Mesothelial cell of epicardium (in vitro differentiated cells): ENCODE measurements around the gene PRR16. TPM values are rescaled to one million over a fixed set of nuclear protein-coding genes. Genes with fewer than 3 reads are reported as not detected.

Experiments
- DNase-seq, 2 experiments: peaks; one replicate each; pipeline ENCODE4 v3.0.0; 2021; ENCODE audit warnings: low spot score in 2 of 2; ENCODE audit not compliant: unreplicated experiment in 2 of 2
- H3K27ac Mint-ChIP-seq: 2 replicates; pipeline ENCODE4 v1.8.0; 2021; ENCODE audit warnings: mixed read lengths
- H3K27me3 Mint-ChIP-seq: 2 replicates; pipeline ENCODE4 v1.8.0; 2021; ENCODE audit warnings: low read depth, mixed read lengths
- H3K36me3 Mint-ChIP-seq: 2 replicates; pipeline ENCODE4 v1.8.0; 2021; ENCODE audit warnings: mixed read lengths
- H3K4me1 Mint-ChIP-seq: 2 replicates; pipeline ENCODE4 v1.8.0; 2021; ENCODE audit warnings: mixed read lengths
- H3K4me3 Mint-ChIP-seq: 2 replicates; pipeline ENCODE4 v1.8.0; 2021; ENCODE audit warnings: mild to moderate bottlenecking, moderate library complexity, mixed read lengths
- H3K9me3 Mint-ChIP-seq: 2 replicates; pipeline ENCODE4 v1.8.0; 2021; ENCODE audit warnings: mixed read lengths
- total RNA-seq: library from RNA; stranded (reverse); gene quantifications from 3 replicates; pipeline ENCODE4 v1.2.1, GENCODE V29; 2021
- TF ChIP-seq, protein P1 (sequence below): fragments of 200-600 bp; sonication (generic); IDR thresholded peaks from one replicate; pipeline ENCODE4 v1.5.0; 2021; ENCODE audit warnings: antibody characterized with exemption; ENCODE audit not compliant: unreplicated experiment

Gene PRR16
- total RNA-seq, 1 donor from 2014 or later: 2.1 TPM

DNA sequence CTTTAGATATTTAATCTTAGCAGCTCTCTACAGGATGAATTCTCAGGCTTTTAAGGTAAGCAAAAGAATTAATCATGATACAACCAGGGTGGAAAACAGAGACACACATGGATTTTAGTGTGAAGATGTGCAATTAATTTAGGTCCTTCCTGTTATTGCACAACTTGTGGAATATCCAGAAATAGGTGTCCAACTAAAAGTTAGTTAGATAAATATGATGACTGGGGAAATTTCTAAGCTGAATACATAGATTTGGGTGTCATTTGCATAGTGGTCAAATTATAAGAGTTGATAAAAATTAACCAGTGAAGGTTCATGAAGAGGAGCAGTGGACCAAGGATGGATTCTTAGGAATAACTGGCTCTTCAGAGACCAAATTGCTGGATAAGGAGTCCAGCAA is 266.1 kb downstream of the PRR16 start:
- Mint-ChIP-seq H3K9me3 (no peaks in the 10 kb centered on the region), H3K4me3 (no peak overlapping the region), H3K27me3 (no peaks in the 10 kb centered on the region), H3K27ac (no peak overlapping the region), H3K36me3 (no peaks in the 10 kb centered on the region), H3K4me1 (no peaks in the 10 kb centered on the region)
- no peak for DNase-seq
- TF ChIP-seq, protein P1, sequence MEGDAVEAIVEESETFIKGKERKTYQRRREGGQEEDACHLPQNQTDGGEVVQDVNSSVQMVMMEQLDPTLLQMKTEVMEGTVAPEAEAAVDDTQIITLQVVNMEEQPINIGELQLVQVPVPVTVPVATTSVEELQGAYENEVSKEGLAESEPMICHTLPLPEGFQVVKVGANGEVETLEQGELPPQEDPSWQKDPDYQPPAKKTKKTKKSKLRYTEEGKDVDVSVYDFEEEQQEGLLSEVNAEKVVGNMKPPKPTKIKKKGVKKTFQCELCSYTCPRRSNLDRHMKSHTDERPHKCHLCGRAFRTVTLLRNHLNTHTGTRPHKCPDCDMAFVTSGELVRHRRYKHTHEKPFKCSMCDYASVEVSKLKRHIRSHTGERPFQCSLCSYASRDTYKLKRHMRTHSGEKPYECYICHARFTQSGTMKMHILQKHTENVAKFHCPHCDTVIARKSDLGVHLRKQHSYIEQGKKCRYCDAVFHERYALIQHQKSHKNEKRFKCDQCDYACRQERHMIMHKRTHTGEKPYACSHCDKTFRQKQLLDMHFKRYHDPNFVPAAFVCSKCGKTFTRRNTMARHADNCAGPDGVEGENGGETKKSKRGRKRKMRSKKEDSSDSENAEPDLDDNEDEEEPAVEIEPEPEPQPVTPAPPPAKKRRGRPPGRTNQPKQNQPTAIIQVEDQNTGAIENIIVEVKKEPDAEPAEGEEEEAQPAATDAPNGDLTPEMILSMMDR: no peak

DNA sequence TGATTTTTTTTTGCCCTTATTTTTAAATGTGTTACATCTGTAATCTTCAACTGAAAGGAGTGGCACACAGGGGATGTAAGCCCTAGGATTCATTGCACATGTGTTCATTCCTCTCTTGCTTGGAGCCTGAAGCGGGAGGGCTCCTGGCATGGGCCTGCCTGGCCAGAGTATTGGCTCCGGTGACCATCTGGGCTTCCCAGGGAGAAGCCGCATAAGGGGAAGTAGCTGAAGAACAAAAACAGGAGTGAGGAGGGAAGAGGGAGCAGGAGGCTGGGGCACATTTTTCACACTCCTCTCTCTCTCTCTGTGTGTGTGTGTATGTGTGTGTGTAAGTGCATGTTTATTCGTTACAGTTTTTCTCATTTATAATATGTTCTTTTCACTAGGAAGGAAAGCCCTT is 269.9 kb downstream of the PRR16 start:
- TF ChIP-seq, protein P1: no peak
- H3K36me3 Mint-ChIP-seq: no peaks in the 10 kb centered on the region
- no peak overlapping the region for H3K27ac Mint-ChIP-seq

DNA sequence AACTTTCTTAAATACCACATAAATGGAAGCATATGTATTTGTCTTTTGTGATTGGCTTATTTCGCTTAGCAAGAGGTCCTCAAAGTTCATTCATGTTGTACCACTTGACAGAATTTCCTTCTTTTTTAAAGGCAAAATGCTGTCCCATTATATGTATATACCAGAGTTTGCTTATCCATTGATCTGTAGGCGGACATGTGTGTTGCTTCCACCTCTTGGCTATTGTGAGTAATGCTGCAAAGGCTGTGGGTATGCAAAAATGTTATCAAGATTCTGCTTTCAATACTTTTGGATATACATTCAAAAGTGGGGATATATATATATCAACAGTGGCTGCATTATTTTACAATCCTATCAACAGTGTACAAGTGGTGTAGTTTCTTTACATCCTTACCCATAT is 271.0 kb downstream of the PRR16 start:
- Mint-ChIP-seq H3K9me3 (no peaks in the 10 kb centered on the region), H3K4me3 (no peak overlapping the region), H3K27ac (no peak overlapping the region), H3K27me3 (no peaks in the 10 kb centered on the region), H3K4me1 (no peaks in the 10 kb centered on the region), H3K36me3 (no peaks in the 10 kb centered on the region)
- DNase-seq: no peak
- TF ChIP-seq, protein P1: no peak

More for the DNA sequence above, 269.9 kb downstream of the PRR16 start:
- Mint-ChIP-seq H3K4me1 (no peaks in the 10 kb centered on the region), H3K4me3 (no peak overlapping the region), H3K9me3 (no peaks in the 10 kb centered on the region), H3K27me3 (no peaks in the 10 kb centered on the region)
- no peak for DNase-seq
